ENCODE measurements around the gene INPP4B.
"Not testable (repeated sequence)": the region's sequence is repeated elsewhere in the genome, so short reads cannot be mapped to it uniquely, and the experiment has no call there.

Gene INPP4B

GRCh38 chr4:142663828-142664227 lies 182.3 kb downstream of the INPP4B start:
- DNase-seq: no peak

DNA sequence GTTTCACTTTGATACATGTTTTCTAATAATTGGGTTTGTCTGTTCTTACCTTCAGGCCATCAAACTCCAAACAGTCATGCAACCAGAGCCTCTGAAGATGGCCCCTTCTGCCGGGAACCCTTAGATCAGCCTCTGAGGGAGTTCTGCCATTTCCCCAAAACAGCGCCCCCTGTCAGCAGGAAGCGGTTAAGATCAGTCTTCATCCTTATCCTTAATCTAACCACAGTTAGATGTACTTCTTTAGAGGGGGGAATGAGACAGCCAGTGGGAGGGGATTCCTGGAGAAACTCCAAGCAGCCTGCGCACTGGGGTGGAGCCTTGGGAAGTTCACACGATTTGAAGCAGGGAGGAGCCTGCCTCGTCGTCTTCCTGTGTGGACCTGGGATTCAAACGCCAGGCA lies 185.4 kb downstream of the INPP4B start:
- no peak for DNase-seq

DNA sequence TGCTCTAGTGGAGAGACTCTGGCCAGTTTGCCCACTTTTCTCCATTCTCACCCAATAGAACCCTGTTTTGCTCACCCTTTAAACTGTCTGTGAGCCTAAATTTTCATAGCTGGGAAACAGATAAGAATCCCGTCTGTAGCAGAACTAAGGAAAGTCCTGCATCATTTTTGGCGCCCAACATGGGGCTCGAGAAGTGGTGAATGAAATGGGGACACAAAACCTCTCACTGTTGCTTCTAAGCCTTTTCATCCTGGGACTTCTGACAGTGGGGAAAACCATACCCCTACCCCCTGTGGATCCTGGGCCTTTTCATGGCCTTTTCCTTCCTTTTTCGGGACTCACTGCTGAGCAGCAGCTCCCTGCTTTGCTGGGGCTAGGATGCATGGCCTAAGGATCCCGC lies 189.9 kb downstream of the INPP4B start:
- no peak for DNase-seq

DNA sequence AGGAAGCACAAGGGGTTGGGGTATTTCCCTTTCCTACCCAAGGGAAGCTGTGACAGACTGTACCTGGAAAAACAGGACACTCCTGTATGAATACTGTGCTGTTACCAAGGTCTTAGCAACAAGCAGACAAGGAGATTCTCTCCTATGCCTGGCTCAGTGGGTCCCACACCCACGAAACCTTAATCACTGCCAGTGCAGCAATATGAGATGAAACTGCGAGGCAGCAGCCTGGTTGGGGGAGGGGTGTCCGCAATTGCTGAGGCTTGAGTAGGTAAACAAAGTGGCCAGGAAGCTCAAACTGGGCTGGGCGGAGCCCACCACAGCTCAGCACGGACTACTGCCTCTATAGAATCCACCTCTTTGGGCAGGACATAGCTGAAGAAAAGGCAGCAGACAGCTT lies 197.7 kb downstream of the INPP4B start:
- DNase-seq: no peak

DNA sequence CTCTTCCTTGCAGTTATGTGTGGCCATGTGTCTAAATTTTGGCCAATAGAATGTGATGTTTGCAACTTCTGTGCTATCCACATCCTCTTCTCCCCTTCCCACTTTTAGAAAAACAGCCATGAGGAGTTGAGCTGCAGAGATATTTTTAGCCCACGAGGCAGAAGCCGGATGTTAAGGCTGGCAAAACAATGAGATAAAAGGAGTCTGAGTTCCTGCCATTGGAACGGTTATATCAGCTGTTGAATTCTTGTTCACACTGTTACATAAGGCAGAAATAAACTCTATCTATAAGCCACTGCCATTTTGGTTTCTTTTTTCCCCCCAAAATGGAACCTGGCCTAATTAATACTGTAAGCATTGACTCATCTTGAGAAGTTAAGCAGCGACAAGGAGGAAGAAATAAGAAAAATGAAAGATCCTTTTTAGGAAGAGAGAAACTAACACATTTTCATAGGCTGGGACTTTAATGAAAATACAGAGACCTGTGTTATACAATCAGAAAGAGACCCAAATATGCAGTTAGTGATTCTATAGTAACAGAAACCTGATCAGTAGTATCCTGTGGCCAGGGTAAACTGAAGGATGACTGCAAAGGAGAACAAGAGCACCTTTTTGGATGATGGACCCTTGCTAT lies 200.5 kb downstream of the INPP4B start:
- no peak for DNase-seq

DNA sequence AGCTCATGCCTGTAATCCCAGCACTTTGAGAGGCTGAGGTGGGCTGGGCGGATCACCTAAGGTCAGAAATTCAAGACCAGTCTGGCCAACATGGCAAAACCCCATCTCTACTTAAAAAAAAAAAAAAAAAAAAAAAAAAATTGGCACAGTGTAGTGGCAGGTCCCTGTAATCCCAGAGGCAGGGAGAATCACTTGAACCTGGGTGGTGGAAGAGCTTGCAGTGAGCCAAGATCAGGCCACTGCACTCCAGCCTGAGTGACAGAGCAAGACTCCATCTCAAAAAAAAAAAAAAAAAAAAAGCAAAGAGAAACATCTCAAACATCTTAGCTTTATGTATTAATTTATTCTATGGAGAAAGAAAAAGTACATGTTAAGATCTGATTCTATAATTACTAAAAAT lies 201.5 kb downstream of the INPP4B start:
- not testable (repeated sequence) for DNase-seq

DNA sequence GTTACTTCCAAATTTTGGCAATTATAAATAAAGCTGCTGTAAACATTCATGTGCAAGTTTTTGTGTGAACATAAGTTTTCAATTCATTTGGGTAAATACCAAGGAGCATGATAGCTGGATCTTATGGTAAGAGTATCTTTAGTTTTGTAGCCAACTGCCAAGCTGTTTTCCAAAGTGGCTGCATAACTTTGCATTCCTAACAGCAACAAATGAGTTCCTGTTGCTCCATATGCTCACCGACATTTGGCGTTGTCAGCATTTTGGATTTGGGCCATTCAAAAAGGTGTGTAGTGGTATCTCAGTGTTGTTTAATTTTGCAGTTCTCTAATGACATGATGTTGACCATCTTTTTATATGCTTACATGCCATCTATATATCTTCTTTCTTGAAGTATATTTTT lies 208.5 kb downstream of the INPP4B start:
- no peak for DNase-seq

- DNase-seq: no peak
These were observed 214.3 kb downstream of the INPP4B start for GRCh38 chr4:142631836-142632235.

- no peak for DNase-seq
These were observed 230.8 kb downstream of the INPP4B start for GRCh38 chr4:142615324-142615665.

DNA sequence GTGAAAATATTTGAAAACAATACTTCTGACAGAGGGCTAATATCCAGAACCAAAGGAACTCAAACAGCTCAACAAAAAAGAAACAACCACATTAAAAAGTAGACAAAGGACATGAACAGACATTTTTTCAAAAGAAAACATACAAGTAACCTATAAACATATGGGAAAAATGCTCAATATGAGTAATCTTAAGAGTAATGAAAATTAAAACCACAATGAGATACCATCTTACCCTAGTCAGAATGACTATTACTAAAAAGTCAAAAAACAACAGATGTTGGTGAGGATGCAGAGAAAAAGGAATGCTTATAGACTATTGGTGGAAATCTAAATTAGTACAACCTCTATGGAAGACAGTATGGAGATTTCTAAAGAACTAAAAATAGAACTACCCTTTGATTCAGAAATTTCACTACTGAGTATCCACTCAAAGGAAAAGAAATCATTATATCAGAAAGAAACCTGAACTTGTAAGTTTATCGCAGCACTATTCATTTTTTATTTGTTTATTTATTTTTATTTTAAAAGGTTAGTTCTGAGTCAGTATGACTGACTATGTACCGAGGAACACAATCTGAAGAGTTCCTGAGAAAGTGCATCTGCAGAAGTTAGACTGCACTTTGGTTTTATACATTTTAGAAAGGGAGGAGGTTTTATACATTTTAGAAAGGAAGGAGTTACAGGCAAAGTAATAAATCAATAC lies 231.3 kb downstream of the INPP4B start:
- DNase-seq: no peak

GRCh38 chr4:142607976-142608375 lies 238.1 kb downstream of the INPP4B start:
- DNase-seq: no peak

GRCh38 chr4:142600952-142601351 lies 245.1 kb downstream of the INPP4B start:
- DNase-seq: no peak

DNA sequence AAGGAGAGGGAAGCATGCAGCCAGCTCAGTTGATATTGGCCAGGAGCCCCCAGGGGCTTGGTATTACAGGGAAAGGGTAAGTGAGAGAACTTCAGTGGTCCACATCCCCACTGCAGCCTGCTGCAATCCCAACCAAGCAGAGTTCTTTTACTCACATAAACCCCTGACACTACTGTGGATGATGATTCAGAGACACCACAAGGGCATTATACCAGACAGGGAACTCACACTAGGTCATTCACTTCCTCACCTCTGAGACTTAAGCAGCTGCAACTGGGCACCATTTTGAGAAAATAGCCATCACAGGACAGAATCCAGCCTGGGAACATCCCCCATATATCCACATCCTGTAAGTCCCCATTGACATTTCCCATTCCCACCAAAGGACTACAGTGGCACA lies 248.0 kb downstream of the INPP4B start:
- DNase-seq: no peak

GRCh38 chr4:142596595-142596994 lies 249.5 kb downstream of the INPP4B start:
- DNase-seq: no peak

GRCh38 chr4:142596121-142596520 lies 250.0 kb downstream of the INPP4B start:
- DNase-seq: no peak

GRCh38 chr4:142595222-142595871 lies 250.8 kb downstream of the INPP4B start:
- DNase-seq: no peak

DNA sequence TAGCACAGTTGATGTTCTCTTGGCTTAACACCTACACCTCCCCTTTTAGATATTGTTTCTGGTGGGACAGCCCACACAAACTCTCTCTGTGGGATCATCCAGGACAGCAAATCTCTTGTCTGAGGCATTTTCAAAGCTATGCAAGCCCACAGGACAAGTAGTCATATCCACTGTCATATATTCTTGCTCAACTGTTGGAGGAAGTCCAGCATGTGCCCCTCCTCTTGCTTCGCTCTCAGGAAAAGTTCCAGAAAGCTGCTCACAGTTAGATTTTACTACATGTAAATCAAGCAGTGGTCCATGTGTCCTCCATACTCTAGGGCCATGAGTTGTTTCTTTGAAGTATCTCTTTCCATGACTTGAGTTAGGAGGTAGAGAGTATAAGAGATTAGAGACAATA lies 260.7 kb downstream of the INPP4B start:
- DNase-seq: no peak

- DNase-seq: no peak
These were observed 262.4 kb downstream of the INPP4B start for GRCh38 chr4:142583708-142584107.

DNA sequence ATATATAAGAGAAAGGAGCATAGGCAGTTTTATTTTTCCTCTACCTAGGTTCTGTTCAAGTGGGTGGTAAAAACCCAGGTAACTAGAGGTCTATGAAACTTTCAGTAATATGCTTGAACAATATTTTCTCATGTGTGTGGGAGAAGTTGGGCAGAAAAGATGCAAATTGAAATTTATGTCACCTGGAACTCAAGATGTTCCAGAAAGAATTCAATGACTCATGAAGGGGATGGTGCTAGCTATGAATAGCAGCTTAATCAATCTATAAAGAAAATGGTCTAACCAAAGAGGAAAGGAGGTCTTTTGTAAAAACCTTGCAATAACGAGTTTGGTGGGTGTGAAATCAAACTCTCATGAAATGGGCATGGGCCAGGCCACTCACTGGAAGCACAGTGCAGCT lies 263.8 kb downstream of the INPP4B start:
- no peak for DNase-seq

DNA sequence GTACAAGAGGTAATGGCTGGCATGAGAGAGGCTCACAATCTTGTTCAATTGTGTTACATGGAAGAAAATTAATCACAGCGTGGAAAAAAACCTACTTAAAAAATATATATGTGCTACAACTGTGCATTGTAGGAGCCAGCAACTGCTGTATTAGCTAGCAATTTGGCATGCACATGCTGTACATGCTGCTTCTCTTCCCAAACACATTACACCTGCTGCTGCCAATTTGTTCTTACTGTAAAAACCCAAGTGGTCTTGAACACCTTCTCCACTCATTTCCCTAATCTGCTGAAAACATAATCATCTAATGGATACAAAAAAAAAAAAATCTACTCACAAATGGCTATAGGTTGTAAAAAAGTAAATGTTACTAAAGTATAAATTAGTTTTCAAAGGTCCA lies 264.2 kb downstream of the INPP4B start:
- peak in 1 of 2 experiments; percentile 31 for DNase-seq

DNA sequence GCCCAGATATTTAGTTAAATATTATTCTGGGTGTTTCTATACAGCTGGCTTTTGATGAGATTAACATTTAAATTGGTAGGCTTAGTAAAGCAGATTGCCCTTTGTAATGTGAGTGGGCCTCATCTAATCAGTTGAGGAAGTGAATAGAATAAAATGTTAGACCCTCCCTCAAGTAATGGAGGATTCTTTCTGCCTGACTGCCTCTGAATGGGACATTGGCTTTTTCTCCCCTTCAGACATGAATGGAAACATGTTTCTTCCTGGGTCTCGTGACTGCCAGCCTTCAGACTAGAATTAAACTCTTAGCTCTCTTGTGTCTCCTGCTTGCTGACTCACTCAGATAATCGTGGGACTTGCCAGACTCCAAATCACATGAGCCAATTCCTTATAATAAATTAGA lies 266.7 kb downstream of the INPP4B start:
- DNase-seq: no peak

- DNase-seq: no peak
These were observed 271.8 kb downstream of the INPP4B start for GRCh38 chr4:142574306-142574705.

GRCh38 chr4:142572071-142572470 lies 274.0 kb downstream of the INPP4B start:
- no peak for DNase-seq

DNA sequence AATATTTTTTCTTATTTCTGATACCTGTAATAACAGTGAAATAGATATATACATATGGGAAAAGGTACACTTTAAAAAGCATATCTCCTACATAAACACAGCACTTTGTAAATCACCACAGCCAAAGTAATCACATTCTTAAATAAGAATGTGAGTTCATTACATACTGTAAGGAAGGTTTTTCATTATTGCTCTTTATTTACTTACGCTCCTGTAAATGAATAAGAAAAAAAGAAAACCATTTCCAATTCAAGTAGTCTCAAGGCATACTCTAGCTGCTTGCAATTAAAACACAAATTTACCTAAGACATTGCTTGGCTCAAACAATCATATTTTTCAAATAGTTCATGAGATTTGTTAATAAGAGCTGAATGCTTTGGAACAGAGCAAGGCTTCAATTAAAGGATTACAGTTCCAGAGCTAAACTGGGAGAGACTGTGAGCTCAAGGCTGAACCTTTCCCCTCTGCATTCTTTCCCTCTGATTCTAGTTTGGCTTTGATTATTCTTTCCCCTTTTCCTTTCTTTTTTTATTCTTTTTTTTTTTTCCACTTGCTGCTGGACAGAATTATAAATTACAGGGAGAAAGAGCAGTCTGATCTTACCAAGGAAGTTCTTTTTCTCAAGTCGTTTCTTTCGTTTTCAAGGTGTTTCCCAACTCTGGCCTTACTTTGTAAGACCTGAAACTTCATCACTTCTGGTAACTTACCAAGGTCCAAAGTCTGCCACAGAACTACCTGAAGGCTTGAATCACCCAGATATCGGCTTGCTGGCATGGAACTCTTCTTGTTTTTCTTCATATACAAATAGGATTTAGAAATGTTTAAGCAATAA lies 278.3 kb downstream of the INPP4B start:
- DNase-seq: no peak
